SH-SY5Y (cell line): Measurements from ENCODE around the gene DNAJC1.

Experiments
- GATA2 ChIP-seq: IDR thresholded peaks from 2 replicates; pipeline ENCODE4 v1.6.1; 2011; ENCODE audit warnings: mild to moderate bottlenecking, low read depth, low read length
- GATA3 ChIP-seq: IDR thresholded peaks from 2 replicates; pipeline ENCODE4 v1.6.1; 2011; ENCODE audit warnings: low read depth, mild to moderate bottlenecking, low read length, moderate library complexity

DNA sequence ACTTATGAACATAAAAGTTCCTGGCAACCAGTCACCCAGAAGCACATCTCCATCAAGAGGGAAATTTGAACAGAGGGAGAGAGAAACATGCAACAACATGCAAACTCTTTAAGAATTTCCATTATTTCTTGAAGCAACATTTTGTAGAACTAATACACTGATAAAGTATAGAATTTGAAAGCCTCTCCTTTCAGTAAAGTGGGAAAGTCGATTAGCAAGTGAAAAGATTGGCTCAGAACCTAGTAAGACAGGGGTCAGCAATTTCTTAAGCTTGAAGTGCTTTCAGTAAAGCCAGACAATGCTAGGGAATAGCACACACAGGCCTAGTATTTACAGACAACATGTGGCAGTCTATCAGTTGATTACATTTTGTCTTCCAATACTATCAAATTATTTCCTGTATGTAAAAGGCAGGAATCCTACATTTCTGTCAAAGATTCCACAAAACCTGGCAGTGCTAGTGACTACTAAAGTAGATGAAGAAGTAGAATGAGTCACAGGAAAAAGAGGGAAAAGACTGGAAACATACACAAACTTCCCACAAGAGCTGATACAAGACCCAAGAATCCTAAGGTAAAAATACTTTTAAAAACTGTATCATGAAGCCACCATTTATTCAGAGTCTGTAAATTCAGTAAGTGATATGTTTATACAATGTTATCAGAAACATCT lies 25.2 kb downstream of the DNAJC1 start:
- no peak for TF ChIP-seq GATA2
- TF ChIP-seq GATA3 = no peak
